ENCODE results near the gene EIF2B2.

GRCh38 chr14:75010472-75011093, 7.9 kb downstream of the EIF2B2 start:
- TF ChIP-seq POLR2AphosphoS5 (IDR thresholded peaks at IDR 0.05; ENCODE audit: low read length) (no peak), MYB (IDR thresholded peaks at IDR 0.05; ENCODE audit: borderline replicate concordance, low read depth, low read length) (no peak), CTCF (IDR thresholded peaks at IDR 0.05 in 2 of 3, conservative IDR thresholded peaks at IDR 0.05 in 1 of 3; ENCODE audit: control insufficient read depth in 2 of 3, extremely low read depth in 1 of 3, insufficient read depth in 1 of 3, low read depth in 3 of 3, low read length in 3 of 3) (no peak), POLR2A (IDR thresholded peaks at IDR 0.05; ENCODE audit: low read depth, low read length) (no peak)
- TF ChIP-seq, protein P1, sequence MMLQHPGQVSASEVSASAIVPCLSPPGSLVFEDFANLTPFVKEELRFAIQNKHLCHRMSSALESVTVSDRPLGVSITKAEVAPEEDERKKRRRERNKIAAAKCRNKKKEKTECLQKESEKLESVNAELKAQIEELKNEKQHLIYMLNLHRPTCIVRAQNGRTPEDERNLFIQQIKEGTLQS (IDR thresholded peaks at IDR 0.05; ENCODE audit: borderline replicate concordance, extremely low read depth, low read depth, low read length), result no peak

Data from GM12878 (cell line).